Esophagus mucosa (tissue), 1 donor: ENCODE data around the gene ZNF90. TPM values are rescaled to one million over a fixed set of nuclear protein-coding genes. Genes with fewer than 3 reads are reported as not detected.
A peak's percentile ranks its signal among the peaks of the same experiment; 100 is the strongest.
"Not testable (repeated sequence)": the region's sequence is repeated elsewhere in the genome, so short reads cannot be mapped to it uniquely, and the experiment has no call there.

Source experiments
- ATAC-seq: fragments of 200-7000 bp; cut with Tn5 transposase; one replicate; pipeline ENCODE4 v1.9.1; 2020
- total RNA-seq: library from RNA; stranded (reverse); gene quantifications from one replicate; pipeline ENCODE4 v1.2.4, GENCODE V29; 2023
- donor health status: DM: yes; HTN: yes; CAD: no.

The ZNF90 gene
- 0.96 TPM for total RNA-seq

GRCh38 chr19:20077791-20078463 lies at the start of gene ZNF90:
TSS of gene ZNF90 (plus strand) at chr19:20078000. CDS start at chr19:20078133, 133 bp downstream.
- peak; percentile 94 for ATAC-seq

GRCh38 chr19:20028611-20029010 lies 49.2 kb upstream of the ZNF90 start:
- no peak for ATAC-seq

GRCh38 chr19:20035935-20036334 lies 41.9 kb upstream of the ZNF90 start:
- ATAC-seq, result no peak

GRCh38 chr19:20038358-20039202 lies 39.2 kb upstream of the ZNF90 start:
- ATAC-seq, result no peak

DNA sequence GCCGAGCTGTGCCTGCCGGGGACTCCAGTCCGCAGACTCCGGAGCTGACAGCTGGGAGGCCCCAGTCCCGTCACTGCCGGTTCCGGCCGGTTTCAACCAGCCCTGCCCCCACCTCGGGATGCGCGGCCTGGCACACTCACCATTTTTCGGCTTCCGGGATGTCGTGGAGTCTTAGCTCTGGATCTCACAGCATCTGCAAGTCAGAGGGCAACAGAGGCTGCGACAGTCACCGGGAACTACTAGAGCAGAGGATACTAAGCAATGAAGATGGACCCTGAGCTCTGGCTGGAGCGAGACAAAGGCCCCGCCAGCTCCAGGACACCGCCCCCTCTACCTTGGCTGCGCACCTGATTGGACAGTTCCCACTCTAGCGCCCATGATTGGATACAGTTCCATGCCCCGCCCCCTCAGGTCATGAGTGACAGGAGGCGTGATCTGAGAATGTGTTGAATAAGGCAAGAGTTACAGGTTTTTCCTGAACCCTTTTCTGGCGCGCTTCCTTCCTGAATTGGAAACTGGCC lies 38.5 kb upstream of the ZNF90 start, which contains the start of gene ZNF682:
ZNF682 (minus strand) TSS at position 303 of the 521 bp plus-strand sequence; CDS start at position 143, 160 bp downstream.
- peak; percentile 100 for ATAC-seq

DNA sequence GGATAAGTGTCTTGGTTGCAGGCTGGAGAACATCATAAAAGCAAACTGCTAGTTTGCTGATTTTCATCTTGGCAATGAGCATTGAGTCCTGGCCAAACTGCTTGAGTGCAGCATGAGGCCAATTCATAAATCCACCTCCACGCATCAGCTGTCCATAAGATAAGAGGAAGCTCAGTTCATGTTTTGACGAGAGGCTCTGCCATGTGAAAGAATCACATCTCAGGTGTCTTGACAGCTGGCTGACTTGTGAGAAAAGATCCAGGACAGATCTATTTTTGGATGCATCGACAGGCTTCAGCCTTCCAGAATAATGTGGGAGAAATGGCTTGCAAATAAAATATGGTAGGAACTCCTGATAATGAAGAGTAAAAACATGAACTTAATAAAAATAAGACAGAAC lies 33.1 kb upstream of the ZNF90 start:
- no peak for ATAC-seq

GRCh38 chr19:20045742-20046141 lies 32.1 kb upstream of the ZNF90 start:
- not testable (repeated sequence) for ATAC-seq

- peak; percentile 100 for ATAC-seq
Measured at GRCh38 chr19:20051841-20052768, 25.7 kb upstream of the ZNF90 start.

- not testable (repeated sequence) for ATAC-seq
Measured at GRCh38 chr19:20058738-20059137, 19.1 kb upstream of the ZNF90 start.

DNA sequence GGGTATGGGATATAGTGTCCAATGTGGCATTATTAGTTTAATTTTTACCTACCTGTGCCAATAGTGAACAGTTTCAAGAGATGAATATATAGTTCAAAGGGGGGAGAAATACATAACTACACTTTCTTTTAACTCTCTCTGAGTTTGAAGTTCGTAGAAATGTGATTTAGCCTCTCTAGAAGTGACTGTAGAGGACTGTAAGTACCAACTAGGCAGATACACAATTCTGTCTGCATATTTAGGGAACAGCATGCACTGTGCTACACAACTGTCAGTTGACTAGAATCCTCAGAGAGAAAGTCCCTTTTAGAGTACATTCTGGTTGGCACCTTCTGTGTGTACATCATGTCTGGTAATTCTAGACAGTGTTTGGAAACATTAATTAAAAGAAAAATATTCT lies 17.5 kb upstream of the ZNF90 start:
- ATAC-seq, result no peak

GRCh38 chr19:20066861-20067260 lies 10.9 kb upstream of the ZNF90 start:
- ATAC-seq, result no peak

DNA sequence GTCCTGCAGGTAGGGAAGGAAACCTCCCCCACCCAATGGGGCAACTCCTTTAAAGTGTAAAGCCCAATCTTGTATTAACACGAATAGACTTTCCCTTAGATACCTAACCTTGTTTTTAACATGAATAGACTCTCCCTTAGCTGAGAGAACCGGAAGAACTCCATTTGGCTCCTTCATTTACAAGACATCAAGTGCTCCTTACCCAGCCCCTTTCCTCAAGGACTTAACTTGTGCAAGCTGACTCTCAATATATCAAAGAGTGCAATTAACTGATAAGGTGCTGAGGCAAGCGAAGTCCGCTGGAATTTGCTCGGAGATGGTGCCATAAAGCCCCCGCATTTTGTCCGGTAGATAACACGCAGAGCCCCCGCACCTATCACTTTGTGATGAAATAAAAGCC lies 9.9 kb upstream of the ZNF90 start:
- ATAC-seq, result no peak

- not testable (repeated sequence) for ATAC-seq
Measured at GRCh38 chr19:20068559-20068958, 9.2 kb upstream of the ZNF90 start.

- no peak for ATAC-seq
Measured at GRCh38 chr19:20070691-20071090, 7.1 kb upstream of the ZNF90 start.

DNA sequence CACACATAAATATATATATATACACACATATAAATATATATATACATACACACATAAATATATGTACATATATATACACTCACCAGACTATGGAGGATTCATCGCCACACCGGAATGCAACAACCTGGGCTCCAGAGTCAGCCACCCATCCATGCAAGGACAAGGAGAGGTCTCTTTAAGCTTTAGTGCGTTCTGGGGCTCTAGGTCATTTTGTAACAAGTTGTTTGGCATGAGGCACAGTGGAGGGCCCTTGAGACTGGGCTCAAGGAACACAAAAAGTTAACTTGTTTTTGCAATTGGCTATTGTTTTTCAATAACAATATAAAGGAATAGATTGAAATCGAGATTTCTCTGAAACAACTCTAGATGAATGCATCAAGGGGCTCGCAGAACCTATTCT lies 4.9 kb upstream of the ZNF90 start:
- no peak for ATAC-seq

DNA sequence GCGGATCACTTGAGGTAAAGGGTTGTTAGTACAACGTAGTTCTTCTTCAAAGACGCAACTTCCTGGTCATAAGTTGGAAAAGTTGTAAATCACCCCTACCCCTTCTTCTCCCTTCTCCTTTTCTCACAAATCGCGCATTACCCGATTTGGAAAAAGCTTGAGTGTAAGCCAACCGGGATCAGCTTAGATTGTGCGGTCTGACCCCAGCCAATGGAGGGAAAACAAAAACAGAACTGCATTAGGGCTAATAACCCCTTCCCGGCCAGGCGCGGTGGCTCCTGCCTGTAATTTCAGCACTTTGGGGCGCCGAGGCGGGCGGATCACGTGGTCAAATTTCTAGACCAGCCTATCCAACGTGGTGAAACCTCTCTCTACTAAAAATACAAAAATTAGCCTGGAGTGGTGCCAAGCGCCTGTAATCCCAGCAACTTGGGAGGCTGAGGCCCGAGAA lies 806 bp downstream of the ZNF90 start:
- ATAC-seq, result no peak

DNA sequence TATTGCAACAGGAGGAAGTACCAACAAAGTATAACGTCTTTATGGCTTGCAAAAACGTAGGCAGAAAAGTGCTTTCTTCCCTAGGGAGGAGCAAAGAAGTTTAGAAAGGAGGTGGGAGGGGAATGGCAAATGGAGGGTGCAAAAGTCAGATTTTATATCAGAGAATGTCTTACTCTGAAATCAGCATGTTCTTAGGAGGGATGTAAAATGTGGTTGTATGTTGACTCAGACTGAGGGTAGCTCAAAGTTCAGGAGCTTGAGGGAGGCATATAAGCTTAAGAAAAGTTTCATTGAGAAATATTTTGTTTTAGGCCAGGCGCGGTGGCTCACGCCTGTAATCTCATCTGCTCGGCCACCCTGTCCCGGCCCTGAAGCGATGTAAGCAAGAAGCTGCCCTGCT lies 1.7 kb downstream of the ZNF90 start:
- no peak for ATAC-seq

DNA sequence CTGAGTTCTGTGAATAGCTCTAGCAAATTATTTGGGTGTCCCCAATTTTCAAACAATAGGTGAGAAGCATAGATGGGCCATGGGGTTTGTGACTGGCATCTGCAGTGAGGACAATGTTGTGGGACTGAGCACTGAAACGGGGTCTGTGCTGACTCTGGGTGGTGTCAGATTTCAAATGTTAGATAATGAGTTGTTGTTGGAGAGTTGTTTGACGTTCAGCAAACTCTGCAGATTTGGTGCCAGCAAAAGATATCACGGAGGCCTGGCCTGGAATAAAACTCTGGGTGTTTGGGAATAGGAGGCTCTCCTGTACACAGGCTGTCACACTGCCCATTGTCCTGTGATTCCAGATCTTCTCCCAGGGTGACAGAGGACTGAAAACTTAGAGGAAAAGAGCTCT lies 2.9 kb downstream of the ZNF90 start:
- ATAC-seq, result no peak

DNA sequence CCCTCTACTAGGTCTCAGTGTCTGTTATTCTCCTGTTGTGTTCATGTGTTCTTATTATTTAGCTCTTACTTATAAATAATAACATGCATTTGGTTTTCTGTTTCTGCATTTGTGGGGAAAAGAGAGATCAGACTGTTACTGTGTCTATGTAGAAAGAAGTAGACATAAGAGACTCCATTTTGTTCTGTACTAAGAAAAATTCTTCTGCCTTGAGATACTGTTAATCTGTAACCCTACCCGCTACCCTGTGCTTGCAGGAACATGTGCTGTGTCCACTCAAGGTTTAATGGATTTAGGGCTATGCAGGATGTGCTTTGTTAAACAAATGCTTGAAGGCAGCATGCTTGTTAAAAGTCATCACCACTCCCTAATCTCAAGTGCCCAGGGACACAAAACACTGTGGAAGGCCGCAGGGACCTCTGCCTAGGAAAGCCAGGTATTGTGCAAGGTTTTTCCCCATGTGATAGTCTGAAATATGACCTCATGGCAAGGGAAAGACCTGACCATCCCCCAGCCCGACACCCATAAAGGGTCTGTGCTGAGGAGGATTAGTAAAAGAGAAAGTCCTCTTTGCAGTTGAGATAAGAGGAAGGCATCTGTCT lies 4.5 kb downstream of the ZNF90 start:
- not testable (repeated sequence) for ATAC-seq

DNA sequence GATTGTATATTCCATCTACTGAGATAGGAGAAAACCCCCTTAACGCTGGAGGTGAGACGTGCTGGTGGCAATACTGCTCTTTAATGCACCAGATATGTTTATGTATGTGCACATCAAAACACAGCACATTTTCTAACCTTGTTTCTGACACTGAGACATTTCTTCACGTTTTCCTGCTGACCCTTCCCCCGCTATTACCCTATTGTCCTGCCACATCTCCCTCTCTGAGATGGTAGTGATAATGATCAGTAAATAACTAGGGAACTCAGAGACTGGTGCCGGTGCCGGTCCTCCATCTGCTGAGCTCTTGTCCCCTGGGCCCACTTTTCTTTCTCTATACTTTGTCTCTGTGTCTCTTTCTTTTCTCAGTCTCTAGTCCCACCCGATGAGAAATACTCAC lies 5.1 kb downstream of the ZNF90 start:
- ATAC-seq, result not testable (repeated sequence)

- ATAC-seq, result no peak
Measured at GRCh38 chr19:20102097-20102496, 24.3 kb downstream of the ZNF90 start.
